B cell (primary cell): ENCODE results near the gene ZBTB44. TPM values are rescaled to one million over a fixed set of nuclear protein-coding genes. Genes with fewer than 3 reads are reported as not detected.

ENCODE experiments used
- ATAC-seq: fragments of 200-7000 bp; cut with Tn5 transposase; one replicate; pipeline ENCODE4 v1.10.0; 2021; ENCODE audit warnings: low read depth, mild to moderate bottlenecking, moderate number of reproducible peaks, moderate library complexity
- CTCF ChIA-PET: fragments of 350-600 bp; sonication (Branson Sonifier 250); formaldehyde crosslinking; loops from one replicate; lab custom pipeline; 2021; ENCODE audit warnings: antibody characterized with exemption, inconsistent platforms; lab: Charles Lee
- POLR2A ChIA-PET: fragments of 350-600 bp; sonication (Branson Sonifier 250); formaldehyde crosslinking; loops from one replicate; lab custom pipeline; 2021; ENCODE audit warnings: antibody characterized with exemption; lab: Charles Lee
- DNase-seq: peaks from one replicate; pipeline ENCODE4 v3.0.0; 2013
- H2AFZ ChIP-seq: 2 replicates; pipeline ENCODE4 v1.6.1; 2012; ENCODE audit warnings: mild to moderate bottlenecking, low read depth, low read length; ENCODE audit not compliant: insufficient read depth, poor library complexity, severe bottlenecking
- H3K27ac ChIP-seq, 2 donors: 1 replicate in 1 of 2; 2 replicates in 1 of 2; pipeline ENCODE4 v1.5.1; 2012 to 2013; ENCODE audit warnings: low read length in 2 of 2, mild to moderate bottlenecking in 2 of 2, moderate library complexity in 1 of 2
- H3K27me3 ChIP-seq, 4 experiments: fragments of 200-600 bp in 1 of 4; sonication (generic) in 1 of 4; replicated peaks in 1 of 4; 1 replicate in 2 of 4; 2 replicates in 2 of 4; pipeline versions ENCODE4 v1.6.1 to v1.7.0; 2013 to 2016; ENCODE audit warnings: low read length in 3 of 4, mild to moderate bottlenecking in 2 of 4, mixed read lengths in 1 of 4, moderate library complexity in 1 of 4; ENCODE audit not compliant: insufficient read depth in 4 of 4, control insufficient read depth in 3 of 4; ENCODE audit errors: control extremely low read depth in 1 of 4
- H3K36me3 ChIP-seq, 2 experiments: replicated peaks in 1 of 2; 1 replicate in 1 of 2; 2 replicates in 1 of 2; pipeline versions ENCODE4 v1.6.1 to v1.7.1; 2013; ENCODE audit warnings: low read length in 1 of 2; ENCODE audit not compliant: insufficient read depth in 2 of 2, control insufficient read depth in 1 of 2; ENCODE audit errors: control extremely low read depth in 1 of 2, extremely low read depth in 1 of 2
- H3K4me1 ChIP-seq, 2 donors: fragments of 200-600 bp in 1 of 2; sonication (generic) in 1 of 2; 1 replicate in 1 of 2; 2 replicates in 1 of 2; pipeline versions ENCODE4 v1.5.1 to v1.6.1; 2013 to 2017; ENCODE audit warnings: low read length in 2 of 2; ENCODE audit not compliant: control insufficient read depth in 2 of 2, insufficient read depth in 2 of 2
- H3K4me2 ChIP-seq: replicated peaks from 2 replicates; pipeline ENCODE3; 2012; ENCODE audit warnings: mild to moderate bottlenecking, low read depth, low read length; ENCODE audit not compliant: poor library complexity, severe bottlenecking
- H3K4me3 ChIP-seq, 5 experiments: fragments of 200-600 bp in 1 of 5; sonication (generic) in 1 of 5; 1 replicate in 3 of 5; 2 replicates in 2 of 5; pipeline versions ENCODE4 v1.5.1 to v1.7.0; 2011 to 2016; ENCODE audit warnings: low read length in 4 of 5, mild to moderate bottlenecking in 4 of 5, low read depth in 2 of 5, control low read depth in 1 of 5, moderate library complexity in 1 of 5; ENCODE audit not compliant: insufficient read depth in 1 of 5; ENCODE audit errors: control extremely low read depth in 1 of 5, extremely low read depth in 1 of 5
- H3K79me2 ChIP-seq: fragments of 200-600 bp; sonication (generic); one replicate; pipeline ENCODE4 v1.6.0; 2016; ENCODE audit warnings: low read length; ENCODE audit not compliant: control insufficient read depth, insufficient read depth
- H3K9ac ChIP-seq: fragments of 200-600 bp; sonication (generic); 2 replicates; pipeline ENCODE4 v1.6.1; 2017; ENCODE audit warnings: mild to moderate bottlenecking, low read length, moderate library complexity
- H3K9me3 ChIP-seq, 3 donors: one replicate each; pipeline versions ENCODE4 v1.6.1 to v1.7.1; 2013; ENCODE audit warnings: low read length in 2 of 3; ENCODE audit not compliant: control insufficient read depth in 2 of 3, insufficient read depth in 1 of 3; ENCODE audit errors: control extremely low read depth in 1 of 3
- H4K20me1 ChIP-seq: 2 replicates; pipeline ENCODE4 v1.6.0; 2012; ENCODE audit warnings: mild to moderate bottlenecking, low read length; ENCODE audit not compliant: insufficient read depth, control insufficient read depth, poor library complexity, severe bottlenecking
- H3K27ac Mint-ChIP-seq: one replicate; pipeline ENCODE4 v1.8.0; 2021; ENCODE audit warnings: mixed read lengths
- H3K27me3 Mint-ChIP-seq: one replicate; pipeline ENCODE4 v1.8.0; 2021; ENCODE audit warnings: mixed read lengths
- H3K4me1 Mint-ChIP-seq: one replicate; pipeline ENCODE4 v1.8.0; 2021; ENCODE audit warnings: mixed read lengths
- H3K4me3 Mint-ChIP-seq: one replicate; pipeline ENCODE4 v1.8.0; 2021; ENCODE audit warnings: mixed read lengths
- H3K9me3 Mint-ChIP-seq: one replicate; pipeline ENCODE4 v1.8.0; 2022; ENCODE audit warnings: mixed read lengths; ENCODE audit not compliant: insufficient read depth
- EZH2 ChIP-seq: IDR thresholded peaks from 2 replicates; pipeline ENCODE4 v1.6.1; 2012; ENCODE audit warnings: borderline replicate concordance, low read depth, mild to moderate bottlenecking, moderate library complexity, low read length; ENCODE audit not compliant: insufficient read depth, poor library complexity, severe bottlenecking
- WGBS: methylation state at CpG from one replicate; pipeline ENCODE4 v1.1.5; 2013; ENCODE audit warnings: missing lambda C conversion rate; ENCODE audit not compliant: insufficient coverage; 5-methylcytosine and 5-hydroxymethylcytosine counted together
- intact Hi-C: fragments of 100-400 bp; cut with micrococcal nuclease; formaldehyde crosslinking; loops from one replicate; pipeline ENCODE4 v1.10.0; 2022
- polyA plus RNA-seq: library from polyadenylated mRNA; depleted of rRNA; stranded (reverse); fragments of >200 nt; gene quantifications from 2 replicates; pipeline ENCODE4 v1.2.3, GENCODE V29; 2012
- total RNA-seq, 2 donors: library from RNA; stranded (reverse); fragments of 120-200 nt in 1 of 2; gene quantifications; 1 replicate in 1 of 2; 2 replicates in 1 of 2; pipeline versions ENCODE4 v1.2.3 to v1.2.4, GENCODE V29; 2013 to 2022
- TF ChIP-seq, protein P1 (sequence below): fragments of 200-600 bp; IDR thresholded peaks from one replicate; pipeline ENCODE4 v1.8.0; 2022; ENCODE audit warnings: antibody characterized with exemption, mild to moderate bottlenecking

Gene ZBTB44
- total and polyA plus RNA-seq, 2 donors (not counting 1 experiment from before 2014, with no cell fraction given): 23.3 to 89.4 TPM

- peak overlapping the region; percentile 57 to 91 for H3K27ac ChIP-seq
- Mint-ChIP-seq H3K9me3 (no peaks in the 10 kb centered on the region), H3K4me3 (peak overlapping the region; percentile 97), H3K27ac (peak overlapping the region; percentile 90), H3K27me3 (no peaks in the 10 kb centered on the region), H3K4me1 (peaks cover 46% of the 10 kb centered on the region)
- peak overlapping the region; percentile 77 for H3K9ac ChIP-seq
- WGBS: under 1% methylated on average over 62 of the region's 68 CpGs
- intact Hi-C loops: loop anchor here (5.0 to 10.0 kb wide), 2 partner anchors 149 to 1037 kb away; no protein-coding TSS in a partner anchor
- H3K27me3 ChIP-seq: no peaks in the 10 kb centered on the region
- TF ChIP-seq, protein P1, sequence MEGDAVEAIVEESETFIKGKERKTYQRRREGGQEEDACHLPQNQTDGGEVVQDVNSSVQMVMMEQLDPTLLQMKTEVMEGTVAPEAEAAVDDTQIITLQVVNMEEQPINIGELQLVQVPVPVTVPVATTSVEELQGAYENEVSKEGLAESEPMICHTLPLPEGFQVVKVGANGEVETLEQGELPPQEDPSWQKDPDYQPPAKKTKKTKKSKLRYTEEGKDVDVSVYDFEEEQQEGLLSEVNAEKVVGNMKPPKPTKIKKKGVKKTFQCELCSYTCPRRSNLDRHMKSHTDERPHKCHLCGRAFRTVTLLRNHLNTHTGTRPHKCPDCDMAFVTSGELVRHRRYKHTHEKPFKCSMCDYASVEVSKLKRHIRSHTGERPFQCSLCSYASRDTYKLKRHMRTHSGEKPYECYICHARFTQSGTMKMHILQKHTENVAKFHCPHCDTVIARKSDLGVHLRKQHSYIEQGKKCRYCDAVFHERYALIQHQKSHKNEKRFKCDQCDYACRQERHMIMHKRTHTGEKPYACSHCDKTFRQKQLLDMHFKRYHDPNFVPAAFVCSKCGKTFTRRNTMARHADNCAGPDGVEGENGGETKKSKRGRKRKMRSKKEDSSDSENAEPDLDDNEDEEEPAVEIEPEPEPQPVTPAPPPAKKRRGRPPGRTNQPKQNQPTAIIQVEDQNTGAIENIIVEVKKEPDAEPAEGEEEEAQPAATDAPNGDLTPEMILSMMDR: no peak
- TF ChIP-seq EZH2: no peak
- H2AFZ ChIP-seq: peak overlapping the region; percentile 82
- H3K4me2 ChIP-seq: peak overlapping the region; percentile 90
- peaks cover 49% of the 10 kb centered on the region for H3K79me2 ChIP-seq
- peak overlapping the region in 4 of 5 experiments; percentile 59 to 77 (median 74) for H3K4me3 ChIP-seq
- peaks cover 1 to 2% of the 10 kb centered on the region in 2 experiments for H3K36me3 ChIP-seq
- H3K4me1 ChIP-seq: peaks cover 14 to 24% of the 10 kb centered on the region in 2 donors
- DNase-seq: peak; percentile 85
- ChIA-PET POLR2A (interaction anchor here (0.6 kb wide), 1 partner anchor 164 kb away, joined by 4 read pairs; no protein-coding TSS in a partner anchor), CTCF (no interaction called here)
- H3K9me3 ChIP-seq: no peaks in the 10 kb centered on the region
- peaks cover 11% of the 10 kb centered on the region for H4K20me1 ChIP-seq
- peak; percentile 63 for ATAC-seq
Measured at GRCh38 chr11:130314184-130314749, 450 bp downstream of the ZBTB44 start.
